Neural progenitor cell (in vitro differentiated cells): ENCODE measurements around the gene CCDC171. TPM values are rescaled to one million over a fixed set of nuclear protein-coding genes. Genes with fewer than 3 reads are reported as not detected.

ENCODE experiments used
- DNase-seq: peaks from one replicate; pipeline ENCODE4 v3.0.0-alpha.2; 2016; ENCODE audit warnings: low spot score
- H2AFZ ChIP-seq: fragments of 200-600 bp; sonication (generic); replicated peaks from 2 replicates; pipeline ENCODE4 v1.6.1; 2016; ENCODE audit warnings: antibody characterized with exemption
- H3F3A ChIP-seq: fragments of 200-600 bp; sonication (generic); 2 replicates; pipeline ENCODE4 v1.6.1; 2016; ENCODE audit warnings: antibody characterized with exemption, low read depth
- H3K27ac ChIP-seq: fragments of 200-600 bp; sonication (generic); 2 replicates; pipeline ENCODE4 v1.5.1; 2016; ENCODE audit warnings: mild to moderate bottlenecking
- H3K27me3 ChIP-seq: fragments of 200-600 bp; sonication (generic); 2 replicates; pipeline ENCODE4 v1.6.1; 2016; ENCODE audit warnings: mild to moderate bottlenecking, moderate library complexity
- H3K36me3 ChIP-seq: fragments of 200-600 bp; sonication (generic); 2 replicates; pipeline ENCODE4 v1.5.1; 2016
- H3K4me1 ChIP-seq: fragments of 200-600 bp; sonication (generic); 2 replicates; pipeline ENCODE4 v1.6.1; 2016; ENCODE audit warnings: mixed run types
- H3K4me2 ChIP-seq: fragments of 200-600 bp; sonication (generic); 2 replicates; pipeline ENCODE4 v1.6.1; 2016
- H3K4me3 ChIP-seq: fragments of 200-600 bp; sonication (generic); 2 replicates; pipeline ENCODE4 v1.5.1; 2016
- H3K79me2 ChIP-seq: fragments of 200-600 bp; sonication (generic); 2 replicates; pipeline ENCODE4 v1.6.1; 2016; ENCODE audit warnings: low read depth
- H3K9ac ChIP-seq: fragments of 200-600 bp; sonication (generic); 2 replicates; pipeline ENCODE4 v1.6.1; 2016
- H3K9me3 ChIP-seq: fragments of 200-600 bp; sonication (generic); 2 replicates; pipeline ENCODE4 v1.5.1; 2016; ENCODE audit warnings: low read depth
- H4K20me1 ChIP-seq: fragments of 200-600 bp; sonication (generic); 2 replicates; pipeline ENCODE4 v1.6.1; 2016; ENCODE audit warnings: low read depth
- H3K27ac Mint-ChIP-seq: 3 replicates; pipeline ENCODE4 v1.8.0; 2021; ENCODE audit warnings: mixed read lengths
- H3K27me3 Mint-ChIP-seq: 2 replicates; pipeline ENCODE4 v1.8.0; 2022; ENCODE audit warnings: low read depth, mild to moderate bottlenecking, inconsistent platforms, moderate library complexity, mixed read lengths; ENCODE audit not compliant: insufficient read depth
- H3K36me3 Mint-ChIP-seq: 3 replicates; pipeline ENCODE4 v1.8.0; 2021; ENCODE audit warnings: mixed read lengths
- H3K4me1 Mint-ChIP-seq: 3 replicates; pipeline ENCODE4 v1.8.0; 2021; ENCODE audit warnings: mixed read lengths
- H3K4me3 Mint-ChIP-seq: 3 replicates; pipeline ENCODE4 v1.8.0; 2021; ENCODE audit warnings: mild to moderate bottlenecking, moderate library complexity, mixed read lengths
- H3K9me3 Mint-ChIP-seq: 3 replicates; pipeline ENCODE4 v1.8.0; 2020; ENCODE audit warnings: mixed read lengths
- CTCF ChIP-seq: fragments of 200-600 bp; sonication (generic); IDR thresholded peaks from 2 replicates; pipeline ENCODE4 v1.5.1; 2017; ENCODE audit warnings: antibody characterized with exemption, mild to moderate bottlenecking
- EZH2 ChIP-seq: fragments of 200-600 bp; sonication (generic); IDR thresholded peaks from 2 replicates; pipeline ENCODE4 v1.6.1; 2017; ENCODE audit warnings: antibody characterized with exemption, mild to moderate bottlenecking, moderate library complexity
- EZH2phosphoT487 ChIP-seq: fragments of 200-600 bp; sonication (generic); IDR thresholded peaks from 2 replicates; pipeline ENCODE4 v1.6.1; 2017; ENCODE audit warnings: antibody characterized with exemption
- total RNA-seq: library from RNA; depleted of rRNA; stranded (reverse); fragments of >200 nt; gene quantifications from 2 replicates; pipeline ENCODE4 v1.2.3, GENCODE V29; 2015; ENCODE audit warnings: low replicate concordance

CCDC171 gene
- total RNA-seq, 1 donor from 2014 or later = 9.3 TPM

- peaks cover 21% of the 10 kb centered on the region for H3K4me1 Mint-ChIP-seq
- no peaks in the 10 kb centered on the region for H3F3A ChIP-seq
- no peak overlapping the region for H3K4me3 Mint-ChIP-seq
- no peak for TF ChIP-seq EZH2
- TF ChIP-seq EZH2phosphoT487 = no peak
- no peak for TF ChIP-seq CTCF
- H3K4me2 ChIP-seq = no peak overlapping the region
- H4K20me1 ChIP-seq = no peaks in the 10 kb centered on the region
- H2AFZ ChIP-seq = no peak overlapping the region
- peaks cover 2% of the 10 kb centered on the region for H3K27me3 Mint-ChIP-seq
- H3K4me1 ChIP-seq = no peaks in the 10 kb centered on the region
- no peaks in the 10 kb centered on the region for H3K36me3 Mint-ChIP-seq
- no peaks in the 10 kb centered on the region for H3K79me2 ChIP-seq
- no peaks in the 10 kb centered on the region for H3K9me3 ChIP-seq
- no peak overlapping the region for H3K4me3 ChIP-seq
- no peak overlapping the region for H3K9ac ChIP-seq
- H3K36me3 ChIP-seq = no peaks in the 10 kb centered on the region
- DNase-seq = no peak
- no peaks in the 10 kb centered on the region for H3K27me3 ChIP-seq
- no peak overlapping the region for H3K27ac Mint-ChIP-seq
- H3K27ac ChIP-seq = no peak overlapping the region
- H3K9me3 Mint-ChIP-seq = no peaks in the 10 kb centered on the region
Observed at GRCh38 chr9:15975101-15975778, 422.4 kb downstream of the CCDC171 start.

GRCh38 chr9:15977438-15977837, 424.6 kb downstream of the CCDC171 start:
- Histone ChIP-seq H3K4me3 (no peak overlapping the region), H3F3A (no peaks in the 10 kb centered on the region), H3K9me3 (no peaks in the 10 kb centered on the region), H2AFZ (no peak overlapping the region), H3K9ac (no peak overlapping the region), H3K4me2 (no peak overlapping the region), H3K27me3 (no peaks in the 10 kb centered on the region), H4K20me1 (no peaks in the 10 kb centered on the region), H3K36me3 (no peaks in the 10 kb centered on the region), H3K4me1 (no peaks in the 10 kb centered on the region), H3K27ac (no peak overlapping the region), H3K79me2 (no peaks in the 10 kb centered on the region)
- Mint-ChIP-seq H3K36me3 (peaks cover 1% of the 10 kb centered on the region), H3K9me3 (no peaks in the 10 kb centered on the region), H3K4me1 (peaks cover 26% of the 10 kb centered on the region), H3K27me3 (peaks cover 2% of the 10 kb centered on the region), H3K27ac (no peak overlapping the region), H3K4me3 (no peak overlapping the region)
- TF ChIP-seq EZH2 (no peak), CTCF (no peak), EZH2phosphoT487 (no peak)
- no peak for DNase-seq

GRCh38 chr9:15982182-15982581, 429.3 kb downstream of the CCDC171 start:
- Histone ChIP-seq H3K4me2 (no peak overlapping the region), H3F3A (no peaks in the 10 kb centered on the region), H3K4me1 (no peaks in the 10 kb centered on the region), H3K4me3 (no peak overlapping the region), H3K79me2 (no peaks in the 10 kb centered on the region), H3K9me3 (no peaks in the 10 kb centered on the region), H3K27me3 (no peaks in the 10 kb centered on the region), H3K36me3 (no peaks in the 10 kb centered on the region), H4K20me1 (no peaks in the 10 kb centered on the region), H3K27ac (no peak overlapping the region), H2AFZ (no peak overlapping the region), H3K9ac (no peak overlapping the region)
- Mint-ChIP-seq H3K36me3 (peaks cover 1% of the 10 kb centered on the region), H3K27ac (no peak overlapping the region), H3K9me3 (no peaks in the 10 kb centered on the region), H3K4me1 (peaks cover 18% of the 10 kb centered on the region), H3K4me3 (no peak overlapping the region), H3K27me3 (no peaks in the 10 kb centered on the region)
- TF ChIP-seq CTCF (no peak), EZH2 (no peak), EZH2phosphoT487 (no peak)
- DNase-seq = no peak
